ENCODE measurements around the gene FGF8.

GRCh38 chr10:101776161-101776817 is 375 bp upstream of the FGF8 start:
- TF ChIP-seq CTCF (conservative IDR thresholded peaks at IDR 0.05; ENCODE audit: low read depth, low read length): no peak
- no peak for TF ChIP-seq MAFK (IDR thresholded peaks at IDR 0.05; ENCODE audit: low read depth, low read length)
- no peak for TF ChIP-seq RAD21 (IDR thresholded peaks at IDR 0.05; ENCODE audit: low read length)
- TF ChIP-seq POLR2A (IDR thresholded peaks at IDR 0.05; ENCODE audit: low read depth, low read length): no peak
